Right lobe of liver (tissue), 6 donors: Measurements from ENCODE around the gene VENTX. TPM values are rescaled to one million over a fixed set of nuclear protein-coding genes. Genes with fewer than 3 reads are reported as not detected.

ENCODE experiments used
- ATAC-seq, 4 donors: fragments of 200-7000 bp; cut with Tn5 transposase; one replicate each; pipeline ENCODE4 v1.9.1; 2020; ENCODE audit warnings: mild to moderate bottlenecking in 4 of 4, moderate library complexity in 4 of 4
- DNase-seq, 3 donors: peaks; one replicate each; pipeline ENCODE4 v3.0.0-alpha.2; 2020
- H3K27ac ChIP-seq, 3 donors: fragments of 200-600 bp; one replicate each; pipeline ENCODE4 v1.8.0; 2022
- H3K27me3 ChIP-seq, 2 donors: fragments of 200-600 bp; one replicate each; pipeline ENCODE4 v1.8.0; 2022
- H3K36me3 ChIP-seq, 4 donors: fragments of 200-600 bp; sonication (generic) in 1 of 4; one replicate each; pipeline versions ENCODE4 v1.5.1 to v1.8.0; 2017 to 2022; ENCODE audit warnings: control low read depth in 1 of 4
- H3K4me1 ChIP-seq, 4 donors: fragments of 200-600 bp; sonication (generic) in 1 of 4; one replicate each; pipeline versions ENCODE4 v1.5.1 to v1.8.0; 2017 to 2022; ENCODE audit warnings: control low read depth in 1 of 4
- H3K4me3 ChIP-seq, 3 donors: fragments of 200-600 bp; one replicate each; pipeline ENCODE4 v1.8.0; 2022
- H3K9me3 ChIP-seq, 4 donors: fragments of 200-600 bp; sonication (generic) in 1 of 4; one replicate each; pipeline versions ENCODE4 v1.5.1 to v1.8.0; 2017 to 2022; ENCODE audit warnings: control low read depth in 1 of 4
- POLR2A ChIP-seq: fragments of 450-650 bp; IDR thresholded peaks from one replicate; pipeline ENCODE4 v1.6.1; 2017; ENCODE audit warnings: antibody characterized with exemption, mild to moderate bottlenecking
- WGBS: methylation state at CpG from one replicate; pipeline ENCODE4 v1.1.6; 2018; ENCODE audit warnings: low coverage, low lambda C conversion rate; ENCODE audit not compliant: insufficient coverage; ENCODE audit errors: missing lambda C conversion rate; 5-methylcytosine and 5-hydroxymethylcytosine counted together
- intact Hi-C, 2 donors: fragments of 100-400 bp; cut with DNase I; formaldehyde crosslinking; loops; one replicate each; pipeline versions ENCODE4 v1.11.2 to v1.14.1; 2022
- total RNA-seq, 6 experiments: library from RNA; depleted of rRNA in 2 of 6; stranded (reverse); fragments of >200 nt in 2 of 6; fragmentation: NEBNext Ultra II Directional in 3 of 6; extraction: Animal tissue kit (Norgen Biotek cat#: 25700) in 3 of 6; gene quantifications; one replicate each; pipeline versions ENCODE4 v1.1.0 to v1.2.4, GENCODE V29; 2016 to 2023
- TF ChIP-seq, protein P1 (sequence below), 4 donors: fragments of 200-600 bp in 3 of 4; fragments of 450-650 bp in 1 of 4; IDR thresholded peaks; one replicate each; pipeline versions ENCODE4 v1.5.1 to v1.8.0; 2016 to 2022; ENCODE audit warnings: antibody characterized with exemption in 4 of 4, mild to moderate bottlenecking in 2 of 4
- donor health status: DM: no; HTN: yes; CAD: no.
- donor health status: DM: no; HTN: no; CAD: no.
- donor health status: DM: no; HTN: no; CAD: no.
- donor health status: DM: no; HTN: yes; CAD: no.
- donor health status: DM: no; HTN: yes; CAD: no.

Gene VENTX
- total RNA-seq, 6 experiments from 2014 or later, result 0.09 to 0.38 (median 0.19) TPM

DNA sequence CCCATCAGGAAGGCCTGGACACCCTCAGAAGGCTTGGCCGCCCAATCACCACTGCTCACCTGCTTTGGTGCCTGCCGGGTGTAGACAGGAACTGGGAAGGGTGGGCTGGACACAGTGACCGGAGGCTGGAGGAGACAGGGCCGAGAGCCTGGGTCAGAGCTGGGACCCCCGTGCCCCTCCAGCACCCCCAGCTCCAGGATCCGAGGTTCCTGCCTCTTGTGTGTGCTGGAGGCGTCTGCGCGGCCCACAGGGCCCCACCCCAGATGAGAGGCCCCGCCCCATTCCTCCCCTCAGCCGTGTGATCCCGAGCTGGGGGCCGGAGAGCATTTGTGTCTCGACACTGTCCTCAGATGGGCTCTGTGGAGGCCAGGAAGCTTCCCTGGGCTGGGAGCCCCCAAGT, 29.6 kb downstream of the VENTX start:
- no peak for DNase-seq
- peaks cover 0 to 3% (median 0%) of the 10 kb centered on the region in 4 donors for H3K36me3 ChIP-seq
- H3K27ac ChIP-seq, result no peak overlapping the region
- ATAC-seq, result no peak
- H3K27me3 ChIP-seq, result no peaks in the 10 kb centered on the region
- H3K4me3 ChIP-seq, result no peak overlapping the region
- no peaks in the 10 kb centered on the region for H3K9me3 ChIP-seq
- intact Hi-C loops, result no loop called here
- H3K4me1 ChIP-seq, result peaks cover 0 to 2% (median 0%) of the 10 kb centered on the region in 4 donors
- TF ChIP-seq, protein P1, sequence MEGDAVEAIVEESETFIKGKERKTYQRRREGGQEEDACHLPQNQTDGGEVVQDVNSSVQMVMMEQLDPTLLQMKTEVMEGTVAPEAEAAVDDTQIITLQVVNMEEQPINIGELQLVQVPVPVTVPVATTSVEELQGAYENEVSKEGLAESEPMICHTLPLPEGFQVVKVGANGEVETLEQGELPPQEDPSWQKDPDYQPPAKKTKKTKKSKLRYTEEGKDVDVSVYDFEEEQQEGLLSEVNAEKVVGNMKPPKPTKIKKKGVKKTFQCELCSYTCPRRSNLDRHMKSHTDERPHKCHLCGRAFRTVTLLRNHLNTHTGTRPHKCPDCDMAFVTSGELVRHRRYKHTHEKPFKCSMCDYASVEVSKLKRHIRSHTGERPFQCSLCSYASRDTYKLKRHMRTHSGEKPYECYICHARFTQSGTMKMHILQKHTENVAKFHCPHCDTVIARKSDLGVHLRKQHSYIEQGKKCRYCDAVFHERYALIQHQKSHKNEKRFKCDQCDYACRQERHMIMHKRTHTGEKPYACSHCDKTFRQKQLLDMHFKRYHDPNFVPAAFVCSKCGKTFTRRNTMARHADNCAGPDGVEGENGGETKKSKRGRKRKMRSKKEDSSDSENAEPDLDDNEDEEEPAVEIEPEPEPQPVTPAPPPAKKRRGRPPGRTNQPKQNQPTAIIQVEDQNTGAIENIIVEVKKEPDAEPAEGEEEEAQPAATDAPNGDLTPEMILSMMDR (IDR thresholded peaks at IDR 0.05), result no peak
- no peak for TF ChIP-seq POLR2A
- no CpG with 5 or more reads among the region's 14 CpGs for WGBS

DNA sequence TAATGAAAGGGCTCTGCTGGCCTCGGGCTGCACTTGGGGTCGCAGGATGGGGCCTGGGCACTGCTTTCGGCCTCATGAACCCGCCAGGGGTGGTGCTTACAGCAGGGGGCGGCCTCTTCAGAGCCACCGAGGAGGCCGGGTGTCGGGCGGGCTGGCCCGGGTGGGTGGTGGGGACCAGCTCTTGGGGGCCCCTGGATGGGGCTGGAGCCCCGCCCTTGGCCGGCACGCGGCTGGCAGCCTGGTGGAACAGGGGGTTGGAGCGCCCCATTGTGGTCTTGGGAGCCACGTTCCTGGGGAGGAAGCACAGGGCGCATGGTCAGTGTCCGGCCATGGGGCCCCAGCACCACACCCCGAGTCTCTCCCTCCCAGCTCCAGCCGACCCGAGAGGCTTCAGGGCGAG, 30.2 kb downstream of the VENTX start:
- Histone ChIP-seq H3K4me1 (no peaks in the 10 kb centered on the region), H3K27ac (no peak overlapping the region), H3K27me3 (no peaks in the 10 kb centered on the region), H3K36me3 (peaks cover 0 to 3% (median 0%) of the 10 kb centered on the region in 4 donors), H3K4me3 (no peak overlapping the region), H3K9me3 (no peaks in the 10 kb centered on the region)
- whole genome bisulfite sequencing, result no CpG with 5 or more reads among the region's 22 CpGs
- ATAC-seq (no peak), DNase-seq (no peak)
- TF ChIP-seq, protein P1 (IDR thresholded peaks at IDR 0.05), result no peak
- TF ChIP-seq POLR2A, result no peak
- intact Hi-C loops, result no loop called here

DNA sequence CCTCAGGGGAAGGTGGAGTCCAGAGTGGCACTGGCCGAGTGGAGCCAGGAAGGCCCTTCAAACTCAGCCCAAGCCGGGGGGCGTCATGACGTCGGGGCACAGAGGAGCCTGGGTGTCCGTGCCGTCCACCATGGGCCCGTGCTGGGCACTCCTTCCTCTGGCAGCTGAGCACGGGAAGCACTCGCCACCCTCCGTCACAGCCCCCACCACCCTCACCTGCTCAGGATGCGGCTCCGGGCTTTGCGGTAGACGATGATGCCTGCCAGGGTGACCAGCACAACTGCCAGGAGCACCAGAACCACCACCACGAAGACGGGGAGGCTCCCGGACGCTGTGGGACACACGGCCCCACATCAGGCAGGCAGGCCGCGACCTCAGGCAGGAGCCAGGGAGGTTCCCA, 30.9 kb downstream of the VENTX start:
- H3K9me3 ChIP-seq, result no peaks in the 10 kb centered on the region
- no peaks in the 10 kb centered on the region for H3K27me3 ChIP-seq
- H3K4me3 ChIP-seq, result no peak overlapping the region
- H3K4me1 ChIP-seq, result no peaks in the 10 kb centered on the region
- WGBS, result no CpG with 5 or more reads among the region's 22 CpGs
- TF ChIP-seq, protein P1 (IDR thresholded peaks at IDR 0.05), result no peak
- TF ChIP-seq POLR2A, result no peak
- intact Hi-C loops, result no loop called here
- ATAC-seq (no peak), DNase-seq (no peak)
- no peak overlapping the region for H3K27ac ChIP-seq
- H3K36me3 ChIP-seq, result peaks cover 0 to 3% (median 0%) of the 10 kb centered on the region in 4 donors

DNA sequence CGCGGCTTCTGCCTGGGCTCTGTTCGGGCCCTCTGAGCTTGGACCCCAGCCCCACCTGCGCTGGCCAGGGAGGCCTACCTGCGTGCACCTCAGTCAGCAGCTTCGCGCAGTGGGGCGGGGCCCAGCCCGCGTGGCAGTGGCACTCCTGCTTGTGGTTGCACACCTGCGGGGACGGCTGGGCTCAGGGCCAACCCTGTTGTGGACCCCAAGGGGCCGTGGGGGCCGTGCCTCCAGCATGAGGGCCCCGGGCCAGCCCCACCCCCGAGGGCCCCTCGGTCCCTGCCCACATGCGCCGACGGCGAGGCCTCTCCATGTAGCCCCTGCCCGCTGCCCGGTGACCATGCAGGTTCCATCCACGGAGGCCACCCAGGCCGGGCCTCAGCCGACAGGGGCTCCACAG, 31.7 kb downstream of the VENTX start:
- Histone ChIP-seq H3K27me3 (no peaks in the 10 kb centered on the region), H3K4me1 (no peaks in the 10 kb centered on the region), H3K36me3 (peaks cover 0 to 3% (median 0%) of the 10 kb centered on the region in 4 donors), H3K9me3 (no peaks in the 10 kb centered on the region), H3K27ac (no peak overlapping the region), H3K4me3 (no peak overlapping the region)
- ATAC-seq (no peak), DNase-seq (no peak)
- intact Hi-C loops, result no loop called here
- TF ChIP-seq, protein P1 (IDR thresholded peaks at IDR 0.05), result no peak
- TF ChIP-seq POLR2A, result no peak
- WGBS, result no CpG with 5 or more reads among the region's 26 CpGs

DNA sequence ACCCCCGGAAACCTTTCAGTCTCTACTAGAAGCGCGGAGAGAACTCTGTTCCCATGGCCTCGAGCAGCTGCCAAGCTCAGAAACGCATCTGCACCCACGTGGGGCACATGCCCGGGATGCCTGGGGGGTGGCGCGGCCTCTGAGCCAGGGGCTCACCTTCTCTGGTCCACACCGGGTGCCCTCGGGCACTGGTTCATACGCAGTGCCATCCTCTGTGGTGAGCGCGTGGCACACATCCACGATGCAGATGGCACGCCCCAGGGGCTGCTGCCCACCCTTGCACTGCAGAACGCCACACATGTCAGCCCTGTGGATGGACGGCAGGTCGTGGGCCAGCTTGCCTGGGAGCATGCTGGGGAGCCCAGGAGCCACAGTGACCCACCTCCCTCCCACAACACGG, 32.5 kb downstream of the VENTX start:
- H3K27ac ChIP-seq, result no peak overlapping the region
- no peak for ATAC-seq
- no CpG with 5 or more reads among the region's 20 CpGs for WGBS

More for the DNA sequence above, 32.5 kb downstream of the VENTX start:
- Histone ChIP-seq H3K27me3 (no peaks in the 10 kb centered on the region), H3K36me3 (peaks cover 0 to 3% (median 0%) of the 10 kb centered on the region in 4 donors), H3K4me1 (no peaks in the 10 kb centered on the region), H3K4me3 (no peak overlapping the region), H3K9me3 (no peaks in the 10 kb centered on the region)
- intact Hi-C loops, result no loop called here
- no peak for DNase-seq
- TF ChIP-seq POLR2A, result no peak
- TF ChIP-seq, protein P1 (IDR thresholded peaks at IDR 0.05), result no peak
